Liver (tissue), 9 donors: ENCODE results near the gene CYTH3. TPM values are rescaled to one million over a fixed set of nuclear protein-coding genes. Genes with fewer than 3 reads are reported as not detected.
"Not testable (repeated sequence)": the region's sequence is repeated elsewhere in the genome, so short reads cannot be mapped to it uniquely, and the experiment has no call there.

Experiments used
- DNase-seq: peaks from one replicate; pipeline ENCODE4 v3.0.0-alpha.2; 2017; ENCODE audit warnings: low spot score
- H3K27ac ChIP-seq, 2 donors: one replicate each; pipeline ENCODE4 v1.7.0; 2013; ENCODE audit warnings: inconsistent platforms in 2 of 2, low read length in 2 of 2, control low read depth in 1 of 2, low read depth in 1 of 2, mild to moderate bottlenecking in 1 of 2
- H3K27me3 ChIP-seq, 4 donors: one replicate each; pipeline versions ENCODE4 v1.6.1 to v1.7.0; 2013; ENCODE audit warnings: low read length in 3 of 4, inconsistent platforms in 1 of 4, mild to moderate bottlenecking in 1 of 4, moderate library complexity in 1 of 4; ENCODE audit not compliant: control insufficient read depth in 4 of 4, insufficient read depth in 4 of 4
- H3K36me3 ChIP-seq, 4 donors: one replicate each; pipeline versions ENCODE4 v1.6.1 to v1.7.0; 2013; ENCODE audit warnings: low read length in 3 of 4, mild to moderate bottlenecking in 3 of 4, low read depth in 1 of 4, moderate library complexity in 1 of 4; ENCODE audit not compliant: control insufficient read depth in 4 of 4, insufficient read depth in 3 of 4
- H3K4me1 ChIP-seq, 4 donors: one replicate each; pipeline versions ENCODE4 v1.6.1 to v1.7.0; 2013; ENCODE audit warnings: low read length in 3 of 4, mild to moderate bottlenecking in 3 of 4, moderate library complexity in 1 of 4; ENCODE audit not compliant: control insufficient read depth in 4 of 4, insufficient read depth in 4 of 4
- H3K4me3 ChIP-seq, 3 donors: one replicate each; pipeline versions ENCODE4 v1.6.1 to v1.7.0; 2013; ENCODE audit warnings: low read length in 3 of 3, control low read depth in 1 of 3, low read depth in 1 of 3, mild to moderate bottlenecking in 1 of 3
- H3K9ac ChIP-seq, 2 donors: one replicate each; pipeline ENCODE4 v1.7.0; 2013; ENCODE audit warnings: low read length in 2 of 2, mild to moderate bottlenecking in 2 of 2, moderate library complexity in 2 of 2, control low read depth in 1 of 2, low read depth in 1 of 2
- H3K9me3 ChIP-seq, 4 donors: one replicate each; pipeline versions ENCODE4 v1.6.1 to v1.7.0; 2013; ENCODE audit warnings: low read length in 3 of 4; ENCODE audit not compliant: control insufficient read depth in 4 of 4
- EGR1 ChIP-seq, 2 donors: IDR thresholded peaks; 2 replicates each; pipeline ENCODE4 v1.6.1; 2016 to 2018; ENCODE audit warnings: antibody characterized with exemption in 2 of 2, low read depth in 2 of 2
- FOXA1 ChIP-seq: IDR thresholded peaks from 2 replicates; pipeline ENCODE4 v1.6.1; 2016; ENCODE audit warnings: antibody characterized with exemption
- GABPA ChIP-seq, 2 donors: IDR thresholded peaks in 1 of 2; conservative IDR thresholded peaks in 1 of 2; 2 replicates each; pipeline ENCODE4 v1.6.1; 2016; ENCODE audit warnings: antibody characterized with exemption in 2 of 2, mild to moderate bottlenecking in 1 of 2, moderate library complexity in 1 of 2
- HNF4A ChIP-seq, 2 donors: conservative IDR thresholded peaks; 2 replicates each; pipeline ENCODE4 v1.6.1; 2016; ENCODE audit warnings: antibody characterized with exemption in 2 of 2, mild to moderate bottlenecking in 2 of 2
- HNF4G ChIP-seq: IDR thresholded peaks from 2 replicates; pipeline ENCODE4 v1.6.1; 2016; ENCODE audit warnings: antibody characterized with exemption
- NR2F2 ChIP-seq: IDR thresholded peaks from 2 replicates; pipeline ENCODE4 v1.6.1; 2016; ENCODE audit warnings: antibody characterized with exemption
- RAD21 ChIP-seq, 2 donors: IDR thresholded peaks; 2 replicates each; pipeline ENCODE4 v1.6.1; 2016; ENCODE audit warnings: antibody characterized with exemption in 2 of 2, mild to moderate bottlenecking in 2 of 2
- RXRA ChIP-seq, 2 donors: IDR thresholded peaks; 2 replicates each; pipeline ENCODE4 v1.6.1; 2017 to 2018; ENCODE audit warnings: antibody characterized with exemption in 2 of 2, mild to moderate bottlenecking in 1 of 2
- TAF1 ChIP-seq: conservative IDR thresholded peaks from 2 replicates; pipeline ENCODE4 v1.6.1; 2016; ENCODE audit warnings: antibody characterized with exemption, mild to moderate bottlenecking
- YY1 ChIP-seq: IDR thresholded peaks from 2 replicates; pipeline ENCODE4 v1.6.1; 2016; ENCODE audit warnings: antibody characterized with exemption, mild to moderate bottlenecking
- WGBS: extraction: QIAGEN DNeasy Blood & Tissue Kit; methylation state at CpG from one replicate; pipeline ENCODE4 v1.1.7; 2013; 5-methylcytosine and 5-hydroxymethylcytosine counted together
- polyA plus RNA-seq, 2 donors: library from polyadenylated mRNA; stranded (reverse) in 1 of 2; unstranded in 1 of 2; fragments of 200-250 nt in 1 of 2; fragments of >200 nt in 1 of 2; fragmentation: Nextera tagmentation in 1 of 2; extraction: Ambion mirVana in 1 of 2; gene quantifications; one replicate each; pipeline versions ENCODE4 v1.2.1 to v1.2.3, GENCODE V29; 2013 to 2015
- total RNA-seq, 2 donors: library from RNA; depleted of rRNA; stranded (reverse); fragments of >200 nt; gene quantifications; one replicate each; pipeline ENCODE4 v1.2.3, GENCODE V29; 2014
- TF ChIP-seq, protein P1 (sequence below): IDR thresholded peaks from 2 replicates; pipeline ENCODE4 v1.6.1; 2016; ENCODE audit warnings: antibody characterized with exemption
- TF ChIP-seq, protein P2 (sequence below): IDR thresholded peaks from 2 replicates; pipeline ENCODE4 v1.6.1; 2016; ENCODE audit warnings: antibody characterized with exemption
- TF ChIP-seq, protein P3 (sequence below): IDR thresholded peaks from 2 replicates; pipeline ENCODE4 v1.6.1; 2016; ENCODE audit warnings: antibody characterized with exemption
- TF ChIP-seq, protein P4 (sequence below): fragments of 150-350 bp; IDR thresholded peaks from 2 replicates; pipeline ENCODE4 v1.5.1; 2017; ENCODE audit warnings: improper control_type of control experiment, low read depth, low read length; ENCODE audit not compliant: missing input control
- TF ChIP-seq, protein P5 (sequence below): IDR thresholded peaks from 2 replicates; pipeline ENCODE4 v1.6.1; 2016; ENCODE audit warnings: antibody characterized with exemption, mild to moderate bottlenecking
- donor health status: healthy.
- donor health status: healthy.
- donor health status: healthy.
- donor health status: healthy.
- donor health status: healthy.

The CYTH3 gene
- total and polyA plus RNA-seq, 4 donors: 1.1 to 6.3 (median 3.7) TPM

DNA sequence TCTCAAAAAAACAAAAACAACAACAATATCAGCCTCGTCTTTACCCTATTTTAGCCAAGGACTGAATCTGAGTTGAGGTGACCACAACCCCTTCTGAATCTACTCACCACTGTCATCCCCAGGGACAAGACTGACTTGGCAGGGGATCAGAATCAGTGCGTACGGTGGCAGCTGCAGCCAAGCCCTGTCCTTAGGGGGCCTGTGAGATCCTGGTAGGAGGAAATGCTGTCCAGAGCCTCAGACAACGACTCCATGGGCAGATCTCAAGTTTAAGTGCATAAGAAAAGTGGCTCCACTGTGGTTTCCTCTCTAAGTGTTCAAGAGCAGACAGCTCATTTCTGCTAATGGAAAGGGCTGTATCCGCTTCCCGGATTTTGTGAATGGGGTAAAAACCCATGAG lies 22.4 kb upstream of the CYTH3 start:
- WGBS: 82% methylated on average over 6 of the region's 6 CpGs
- Histone ChIP-seq H3K9ac (no peak overlapping the region), H3K27me3 (no peaks in the 10 kb centered on the region), H3K9me3 (no peaks in the 10 kb centered on the region), H3K4me1 (no peaks in the 10 kb centered on the region), H3K27ac (no peak overlapping the region), H3K36me3 (no peaks in the 10 kb centered on the region), H3K4me3 (no peak overlapping the region)
- TF ChIP-seq, protein P1, sequence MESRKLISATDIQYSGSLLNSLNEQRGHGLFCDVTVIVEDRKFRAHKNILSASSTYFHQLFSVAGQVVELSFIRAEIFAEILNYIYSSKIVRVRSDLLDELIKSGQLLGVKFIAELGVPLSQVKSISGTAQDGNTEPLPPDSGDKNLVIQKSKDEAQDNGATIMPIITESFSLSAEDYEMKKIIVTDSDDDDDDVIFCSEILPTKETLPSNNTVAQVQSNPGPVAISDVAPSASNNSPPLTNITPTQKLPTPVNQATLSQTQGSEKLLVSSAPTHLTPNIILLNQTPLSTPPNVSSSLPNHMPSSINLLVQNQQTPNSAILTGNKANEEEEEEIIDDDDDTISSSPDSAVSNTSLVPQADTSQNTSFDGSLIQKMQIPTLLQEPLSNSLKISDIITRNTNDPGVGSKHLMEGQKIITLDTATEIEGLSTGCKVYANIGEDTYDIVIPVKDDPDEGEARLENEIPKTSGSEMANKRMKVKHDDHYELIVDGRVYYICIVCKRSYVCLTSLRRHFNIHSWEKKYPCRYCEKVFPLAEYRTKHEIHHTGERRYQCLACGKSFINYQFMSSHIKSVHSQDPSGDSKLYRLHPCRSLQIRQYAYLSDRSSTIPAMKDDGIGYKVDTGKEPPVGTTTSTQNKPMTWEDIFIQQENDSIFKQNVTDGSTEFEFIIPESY: no peak
- TF ChIP-seq, protein P2, sequence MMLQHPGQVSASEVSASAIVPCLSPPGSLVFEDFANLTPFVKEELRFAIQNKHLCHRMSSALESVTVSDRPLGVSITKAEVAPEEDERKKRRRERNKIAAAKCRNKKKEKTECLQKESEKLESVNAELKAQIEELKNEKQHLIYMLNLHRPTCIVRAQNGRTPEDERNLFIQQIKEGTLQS: no peak
- TF ChIP-seq GABPA (IDR thresholded peaks at IDR 0.05 in 1 of 2, conservative IDR thresholded peaks at IDR 0.05 in 1 of 2) (no peak), RXRA (IDR thresholded peaks at IDR 0.05) (no peak)
- DNase-seq: no peak

DNA sequence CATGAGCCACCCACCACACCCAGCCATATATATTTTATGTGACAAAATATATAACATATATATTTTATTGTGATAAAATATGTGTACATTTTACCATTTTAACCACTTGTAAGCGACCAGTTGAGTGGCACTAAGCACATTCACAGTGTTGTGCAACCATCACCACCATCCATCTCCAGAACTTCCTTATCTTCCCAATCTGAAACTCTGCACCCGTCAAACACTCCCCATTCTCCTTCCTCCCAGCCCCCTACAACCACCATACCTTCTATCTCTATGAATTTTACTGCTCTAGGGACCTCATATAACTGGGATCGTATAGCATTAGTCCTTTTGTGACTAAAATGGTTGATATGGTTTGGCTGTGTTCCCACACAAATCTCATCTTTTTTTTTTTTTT lies 20.8 kb upstream of the CYTH3 start:
- no peaks in the 10 kb centered on the region for H3K36me3 ChIP-seq
- no peak for DNase-seq
- WGBS: 72% methylated on average over 3 of the region's 3 CpGs
- no peak overlapping the region for H3K4me3 ChIP-seq
- H3K9ac ChIP-seq: no peak overlapping the region
- no peak for TF ChIP-seq GABPA (IDR thresholded peaks at IDR 0.05 in 1 of 2, conservative IDR thresholded peaks at IDR 0.05 in 1 of 2)
- TF ChIP-seq EGR1 (IDR thresholded peaks at IDR 0.05; ENCODE audit: low read depth in 2 of 2): no peak
- no peak for TF ChIP-seq FOXA1
- H3K9me3 ChIP-seq: no peaks in the 10 kb centered on the region
- H3K4me1 ChIP-seq: no peaks in the 10 kb centered on the region
- H3K27me3 ChIP-seq: no peaks in the 10 kb centered on the region
- H3K27ac ChIP-seq: no peak overlapping the region

DNA sequence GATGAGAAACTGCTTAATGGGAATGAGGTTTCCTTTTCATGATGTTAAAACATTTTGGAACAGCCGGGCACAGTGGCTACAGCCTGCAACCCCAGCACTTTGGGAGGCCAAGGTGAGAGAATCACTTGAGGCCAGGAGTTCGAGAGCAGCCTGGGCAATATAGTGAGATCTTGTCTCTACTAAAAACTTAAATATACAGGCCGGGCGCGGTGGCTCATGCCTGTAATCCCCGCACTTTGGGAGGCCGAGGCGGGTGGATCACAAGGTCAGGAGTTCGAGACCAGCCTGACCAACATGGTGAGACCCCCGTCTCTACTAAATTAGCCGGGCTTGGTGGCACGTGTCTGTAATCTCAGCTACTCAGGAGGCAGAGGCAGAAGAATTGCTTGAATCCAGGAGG lies 19.5 kb upstream of the CYTH3 start:
- H3K27me3 ChIP-seq, H3K9me3 ChIP-seq, H3K4me3 ChIP-seq, H3K9ac ChIP-seq, H3K4me1 ChIP-seq, H3K27ac ChIP-seq, H3K36me3 ChIP-seq, DNase-seq: not testable (repeated sequence)
- WGBS: 96% methylated on average over 12 of the region's 12 CpGs

DNA sequence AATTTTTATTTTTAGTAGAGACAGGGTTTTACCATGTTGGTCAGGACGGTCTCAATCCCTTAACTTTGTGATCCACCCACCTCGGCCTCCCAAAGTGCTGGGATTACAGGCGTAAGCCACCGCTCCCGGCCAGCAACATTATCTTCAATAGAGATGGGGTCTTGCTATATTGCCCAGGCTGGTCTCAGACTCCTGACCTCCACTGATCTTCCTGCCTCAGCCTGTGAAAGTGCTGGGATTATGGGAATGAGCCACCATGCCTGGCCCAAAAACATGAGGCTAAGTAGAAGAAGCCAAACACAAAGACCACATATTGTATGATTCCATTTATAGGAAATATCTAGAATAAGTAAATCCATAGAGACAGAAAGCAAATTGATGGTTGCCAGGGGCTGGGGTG lies 19.1 kb upstream of the CYTH3 start:
- H3K4me1 ChIP-seq: no peaks in the 10 kb centered on the region
- H3K9ac ChIP-seq: no peak overlapping the region
- no peaks in the 10 kb centered on the region for H3K9me3 ChIP-seq
- H3K36me3 ChIP-seq: no peaks in the 10 kb centered on the region
- H3K27ac ChIP-seq: no peak overlapping the region
- no peak overlapping the region for H3K4me3 ChIP-seq
- no peaks in the 10 kb centered on the region for H3K27me3 ChIP-seq
- no peak for DNase-seq
- WGBS: 94% methylated on average over 5 of the region's 5 CpGs
- TF ChIP-seq, protein P3, sequence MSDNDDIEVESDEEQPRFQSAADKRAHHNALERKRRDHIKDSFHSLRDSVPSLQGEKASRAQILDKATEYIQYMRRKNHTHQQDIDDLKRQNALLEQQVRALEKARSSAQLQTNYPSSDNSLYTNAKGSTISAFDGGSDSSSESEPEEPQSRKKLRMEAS: no peak
- no peak for TF ChIP-seq YY1
- TF ChIP-seq RXRA (IDR thresholded peaks at IDR 0.05): no peak
- TF ChIP-seq, protein P4, sequence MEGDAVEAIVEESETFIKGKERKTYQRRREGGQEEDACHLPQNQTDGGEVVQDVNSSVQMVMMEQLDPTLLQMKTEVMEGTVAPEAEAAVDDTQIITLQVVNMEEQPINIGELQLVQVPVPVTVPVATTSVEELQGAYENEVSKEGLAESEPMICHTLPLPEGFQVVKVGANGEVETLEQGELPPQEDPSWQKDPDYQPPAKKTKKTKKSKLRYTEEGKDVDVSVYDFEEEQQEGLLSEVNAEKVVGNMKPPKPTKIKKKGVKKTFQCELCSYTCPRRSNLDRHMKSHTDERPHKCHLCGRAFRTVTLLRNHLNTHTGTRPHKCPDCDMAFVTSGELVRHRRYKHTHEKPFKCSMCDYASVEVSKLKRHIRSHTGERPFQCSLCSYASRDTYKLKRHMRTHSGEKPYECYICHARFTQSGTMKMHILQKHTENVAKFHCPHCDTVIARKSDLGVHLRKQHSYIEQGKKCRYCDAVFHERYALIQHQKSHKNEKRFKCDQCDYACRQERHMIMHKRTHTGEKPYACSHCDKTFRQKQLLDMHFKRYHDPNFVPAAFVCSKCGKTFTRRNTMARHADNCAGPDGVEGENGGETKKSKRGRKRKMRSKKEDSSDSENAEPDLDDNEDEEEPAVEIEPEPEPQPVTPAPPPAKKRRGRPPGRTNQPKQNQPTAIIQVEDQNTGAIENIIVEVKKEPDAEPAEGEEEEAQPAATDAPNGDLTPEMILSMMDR: no peak
- TF ChIP-seq HNF4A (conservative IDR thresholded peaks at IDR 0.05): no peak
- no peak for TF ChIP-seq GABPA (IDR thresholded peaks at IDR 0.05 in 1 of 2, conservative IDR thresholded peaks at IDR 0.05 in 1 of 2)
- TF ChIP-seq RAD21 (IDR thresholded peaks at IDR 0.05): no peak
- TF ChIP-seq NR2F2: no peak
- no peak for TF ChIP-seq TAF1
- TF ChIP-seq HNF4G: no peak
- TF ChIP-seq EGR1 (IDR thresholded peaks at IDR 0.05; ENCODE audit: low read depth in 2 of 2): no peak
- no peak for TF ChIP-seq FOXA1
- TF ChIP-seq, protein P5, sequence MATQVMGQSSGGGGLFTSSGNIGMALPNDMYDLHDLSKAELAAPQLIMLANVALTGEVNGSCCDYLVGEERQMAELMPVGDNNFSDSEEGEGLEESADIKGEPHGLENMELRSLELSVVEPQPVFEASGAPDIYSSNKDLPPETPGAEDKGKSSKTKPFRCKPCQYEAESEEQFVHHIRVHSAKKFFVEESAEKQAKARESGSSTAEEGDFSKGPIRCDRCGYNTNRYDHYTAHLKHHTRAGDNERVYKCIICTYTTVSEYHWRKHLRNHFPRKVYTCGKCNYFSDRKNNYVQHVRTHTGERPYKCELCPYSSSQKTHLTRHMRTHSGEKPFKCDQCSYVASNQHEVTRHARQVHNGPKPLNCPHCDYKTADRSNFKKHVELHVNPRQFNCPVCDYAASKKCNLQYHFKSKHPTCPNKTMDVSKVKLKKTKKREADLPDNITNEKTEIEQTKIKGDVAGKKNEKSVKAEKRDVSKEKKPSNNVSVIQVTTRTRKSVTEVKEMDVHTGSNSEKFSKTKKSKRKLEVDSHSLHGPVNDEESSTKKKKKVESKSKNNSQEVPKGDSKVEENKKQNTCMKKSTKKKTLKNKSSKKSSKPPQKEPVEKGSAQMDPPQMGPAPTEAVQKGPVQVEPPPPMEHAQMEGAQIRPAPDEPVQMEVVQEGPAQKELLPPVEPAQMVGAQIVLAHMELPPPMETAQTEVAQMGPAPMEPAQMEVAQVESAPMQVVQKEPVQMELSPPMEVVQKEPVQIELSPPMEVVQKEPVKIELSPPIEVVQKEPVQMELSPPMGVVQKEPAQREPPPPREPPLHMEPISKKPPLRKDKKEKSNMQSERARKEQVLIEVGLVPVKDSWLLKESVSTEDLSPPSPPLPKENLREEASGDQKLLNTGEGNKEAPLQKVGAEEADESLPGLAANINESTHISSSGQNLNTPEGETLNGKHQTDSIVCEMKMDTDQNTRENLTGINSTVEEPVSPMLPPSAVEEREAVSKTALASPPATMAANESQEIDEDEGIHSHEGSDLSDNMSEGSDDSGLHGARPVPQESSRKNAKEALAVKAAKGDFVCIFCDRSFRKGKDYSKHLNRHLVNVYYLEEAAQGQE: no peak
- TF ChIP-seq, protein P2: no peak
